Activated B cell treated with CpG ODN at 0.5 μM for 24 hours (primary cell): ENCODE measurements around the gene ZFHX2. TPM values are rescaled to one million over a fixed set of nuclear protein-coding genes. Genes with fewer than 3 reads are reported as not detected.

ENCODE experiments used
- ATAC-seq: fragments of 200-7000 bp; cut with Tn5 transposase; one replicate; pipeline ENCODE4 v1.10.0; 2021; ENCODE audit warnings: low read depth, mild to moderate bottlenecking, moderate library complexity
- CTCF ChIA-PET: fragments of 350-600 bp; sonication (Branson Sonifier 250); formaldehyde crosslinking; loops from one replicate; lab custom pipeline; 2021; ENCODE audit warnings: antibody characterized with exemption; lab: Charles Lee
- POLR2A ChIA-PET: fragments of 350-600 bp; sonication (Branson Sonifier 250); formaldehyde crosslinking; loops from one replicate; lab custom pipeline; 2021; ENCODE audit warnings: antibody characterized with exemption; lab: Charles Lee
- DNase-seq: peaks from one replicate; pipeline ENCODE4 v3.0.0; 2022
- H3K27ac Mint-ChIP-seq: one replicate; pipeline ENCODE4 v1.8.0; 2020; ENCODE audit warnings: mixed read lengths
- H3K27me3 Mint-ChIP-seq: one replicate; pipeline ENCODE4 v1.8.0; 2021; ENCODE audit warnings: mixed read lengths
- H3K36me3 Mint-ChIP-seq: one replicate; pipeline ENCODE4 v1.8.0; 2021; ENCODE audit warnings: low read depth, mixed read lengths
- H3K4me1 Mint-ChIP-seq: one replicate; pipeline ENCODE4 v1.8.0; 2021; ENCODE audit warnings: mixed read lengths
- H3K4me3 Mint-ChIP-seq: one replicate; pipeline ENCODE4 v1.8.0; 2020; ENCODE audit warnings: mild to moderate bottlenecking, mixed read lengths
- H3K9me3 Mint-ChIP-seq: one replicate; pipeline ENCODE4 v1.8.0; 2020; ENCODE audit warnings: mixed read lengths
- CTCF ChIP-seq: fragments of 200-600 bp; IDR thresholded peaks from one replicate; pipeline ENCODE4 v1.8.0; 2022; ENCODE audit warnings: antibody characterized with exemption, mild to moderate bottlenecking
- intact Hi-C: fragments of 100-400 bp; cut with micrococcal nuclease; formaldehyde crosslinking; loops from one replicate; pipeline ENCODE4 v1.15.1; 2024
- total RNA-seq: library from RNA; stranded (reverse); gene quantifications from 2 replicates; pipeline ENCODE4 v1.2.3, GENCODE V29; 2022

Gene ZFHX2
- total RNA-seq, 1 donor from 2014 or later = 2.6 TPM

DNA sequence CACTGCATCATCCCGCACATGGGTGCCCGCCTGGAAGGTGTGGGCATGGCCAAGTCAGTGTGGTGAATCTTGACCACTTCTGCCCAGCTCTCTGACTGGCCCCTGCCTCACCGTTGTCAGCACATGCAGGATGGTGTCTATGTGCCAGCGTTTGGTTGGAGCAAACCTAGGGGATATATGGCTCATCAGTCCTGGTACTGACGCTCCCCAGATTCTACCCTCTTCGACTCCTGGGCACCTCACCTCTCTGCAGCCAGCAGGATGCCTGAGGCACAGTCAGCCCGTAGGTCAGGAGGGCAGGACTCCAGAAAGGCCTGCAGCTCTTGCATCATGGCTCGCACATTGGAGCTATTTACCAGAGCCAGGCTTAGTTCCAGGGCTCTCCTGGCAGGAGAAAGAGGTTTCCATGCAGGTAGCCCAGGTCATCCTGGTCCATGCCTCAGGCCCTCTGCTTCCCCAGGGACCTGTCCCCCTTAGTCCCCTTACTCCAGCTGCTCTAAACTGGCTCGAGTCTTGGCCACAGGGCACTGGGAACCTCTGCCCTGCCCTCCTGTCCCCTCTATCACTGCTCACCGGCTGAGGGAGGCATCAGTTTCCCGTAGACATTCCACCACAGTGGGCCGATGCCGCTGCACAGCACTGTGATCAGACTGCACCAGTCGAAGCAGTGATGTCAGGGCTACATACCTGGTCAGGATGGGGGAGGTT, 12.1 kb upstream of the ZFHX2 start:
- POLR2A ChIA-PET = interaction anchor here (1.0 to 2.0 kb wide), 2 partner anchors 12 to 86 kb away, joined by 3 to 13 read pairs; partner anchors contain the start of gene ZFHX2
- no peak for DNase-seq
- H3K4me1 Mint-ChIP-seq = peaks cover 33% of the 10 kb centered on the region
- no peaks in the 10 kb centered on the region for H3K9me3 Mint-ChIP-seq
- intact Hi-C loops = no loop called here
- CTCF ChIA-PET = interaction anchor here (0.6 to 1.9 kb wide), 7 partner anchors 12 to 545 kb away, joined by 3 to 32 read pairs (median 4); partner anchors contain the start of gene ZFHX2
- no peaks in the 10 kb centered on the region for H3K27me3 Mint-ChIP-seq
- H3K36me3 Mint-ChIP-seq = peaks cover 71% of the 10 kb centered on the region
- no peak for TF ChIP-seq CTCF
- H3K4me3 Mint-ChIP-seq = no peak overlapping the region
- H3K27ac Mint-ChIP-seq = no peak overlapping the region
- ATAC-seq = no peak

- H3K27me3 Mint-ChIP-seq = no peaks in the 10 kb centered on the region
- peak; percentile 82 for TF ChIP-seq CTCF
- H3K9me3 Mint-ChIP-seq = no peaks in the 10 kb centered on the region
- H3K4me3 Mint-ChIP-seq = no peak overlapping the region
- peak; percentile 38 for ATAC-seq
- H3K4me1 Mint-ChIP-seq = peaks cover 26% of the 10 kb centered on the region
- intact Hi-C loops = loop anchor here (1.0 kb wide), 4 partner anchors 24 to 298 kb away; no protein-coding TSS in a partner anchor
- POLR2A ChIA-PET = interaction anchor here (1.0 to 2.0 kb wide), 3 partner anchors 12 to 261 kb away, joined by 3 to 13 read pairs (median 3); partner anchors contain the start of genes PPP1R3E and ZFHX2
- peaks cover 74% of the 10 kb centered on the region for H3K36me3 Mint-ChIP-seq
- no peak overlapping the region for H3K27ac Mint-ChIP-seq
- DNase-seq = peak; percentile 52
- CTCF ChIA-PET = interaction anchor here (0.6 to 1.9 kb wide), 7 partner anchors 11 to 546 kb away, joined by 3 to 32 read pairs (median 4); partner anchors contain the start of gene ZFHX2
Observed at GRCh38 chr14:23562822-23563472, 11.4 kb upstream of the ZFHX2 start.

DNA sequence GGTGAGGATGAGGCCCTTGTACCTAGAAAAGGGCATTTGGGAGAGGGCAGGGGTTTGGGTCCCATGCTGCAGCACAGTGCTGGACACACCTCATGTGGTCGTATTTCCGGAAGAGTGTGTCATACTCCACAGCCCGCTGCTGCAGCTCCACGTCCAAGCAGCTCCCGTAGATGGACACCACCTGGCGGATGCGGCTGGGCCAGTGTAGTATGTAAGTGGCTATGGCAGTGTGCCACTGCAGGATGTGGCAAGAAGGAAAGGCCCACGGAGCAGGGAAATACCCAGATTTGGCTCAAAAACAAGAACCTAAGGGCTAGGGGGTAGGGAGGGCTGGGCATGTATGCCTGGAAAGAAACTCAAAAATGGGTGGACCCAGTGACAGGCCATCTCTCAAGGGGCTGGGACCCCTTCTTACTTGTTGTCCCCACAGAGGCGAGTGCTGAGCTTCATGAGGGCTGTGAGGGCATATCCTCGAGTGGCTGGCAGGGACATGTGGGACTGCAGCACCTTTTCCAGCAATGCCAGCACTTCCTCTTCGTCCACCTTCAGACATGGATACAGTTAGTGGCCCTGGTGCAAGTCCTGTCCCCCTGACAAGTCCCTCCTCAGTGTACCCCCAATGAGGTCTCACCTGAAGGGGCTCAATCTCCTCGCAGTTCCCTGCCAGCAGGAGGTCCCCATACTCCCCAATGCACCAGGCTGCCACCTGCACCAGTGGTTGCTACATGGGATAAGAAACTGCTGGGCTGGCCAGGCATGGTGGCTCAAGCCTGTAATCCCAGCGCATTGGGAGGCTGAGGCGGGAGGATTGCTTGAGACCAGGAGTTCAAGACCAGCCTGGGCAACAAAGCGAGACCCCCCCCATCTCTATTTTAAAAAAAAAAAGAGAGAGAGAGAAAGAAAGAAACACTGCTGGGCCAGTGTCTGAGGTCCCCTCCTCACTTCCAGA, 10.6 kb upstream of the ZFHX2 start:
- Mint-ChIP-seq H3K36me3 (peaks cover 72% of the 10 kb centered on the region), H3K27ac (no peak overlapping the region), H3K4me3 (no peak overlapping the region), H3K27me3 (no peaks in the 10 kb centered on the region), H3K9me3 (no peaks in the 10 kb centered on the region), H3K4me1 (peaks cover 25% of the 10 kb centered on the region)
- DNase-seq (no peak), ATAC-seq (no peak)
- intact Hi-C loops = loop anchor here (1.0 kb wide), 4 partner anchors 23 to 297 kb away; no protein-coding TSS in a partner anchor
- ChIA-PET POLR2A (interaction anchor here (1.0 to 2.8 kb wide), 4 partner anchors 11 to 260 kb away, joined by 3 to 15 read pairs (median 8); partner anchors contain the start of genes PPP1R3E and ZFHX2), CTCF (interaction anchor here (1.0 to 4.9 kb wide), 8 partner anchors 11 to 235 kb away, joined by 3 to 128 read pairs (median 4); partner anchors contain the start of gene ZFHX2)
- TF ChIP-seq CTCF = no peak

- intact Hi-C loops = no loop called here
- Mint-ChIP-seq H3K36me3 (peaks cover 71% of the 10 kb centered on the region), H3K27ac (no peak overlapping the region), H3K4me1 (peaks cover 28% of the 10 kb centered on the region), H3K4me3 (no peak overlapping the region), H3K27me3 (no peaks in the 10 kb centered on the region), H3K9me3 (no peaks in the 10 kb centered on the region)
- POLR2A ChIA-PET = interaction anchor here (0.6 to 2.8 kb wide), 6 partner anchors 10 to 634 kb away, joined by 3 to 15 read pairs (median 6); partner anchors contain the start of genes PABPN1, TM9SF1 and ZFHX2
- no peak for TF ChIP-seq CTCF
- CTCF ChIA-PET = interaction anchor here (0.9 to 4.9 kb wide), 5 partner anchors 9 to 234 kb away, joined by 3 to 128 read pairs (median 5); partner anchors contain the start of gene ZFHX2
- DNase-seq (no peak), ATAC-seq (no peak)
Observed at GRCh38 chr14:23561259-23561658, 9.7 kb upstream of the ZFHX2 start.
